HG03060 (cell line): ENCODE results near the gene ARHGAP26.

Experiments
- ATAC-seq: cut with Tn5 transposase; IDR thresholded peaks from one replicate; pipeline ENCODE4 v1.9.1; 2021; ENCODE audit warnings: low read depth, moderate number of reproducible peaks; ENCODE audit not compliant: unreplicated experiment

ARHGAP26 gene

GRCh38 chr5:143263272-143263810 is 493.2 kb downstream of the ARHGAP26 start:
- ATAC-seq = no peak

GRCh38 chr5:143265995-143266394 is 495.8 kb downstream of the ARHGAP26 start:
- no peak for ATAC-seq

GRCh38 chr5:143267186-143267585 is 497.0 kb downstream of the ARHGAP26 start:
- no peak for ATAC-seq

- no peak for ATAC-seq
Observed at GRCh38 chr5:143268388-143268787, 498.2 kb downstream of the ARHGAP26 start.

- ATAC-seq = no peak
Observed at GRCh38 chr5:143271431-143271830, 501.3 kb downstream of the ARHGAP26 start.

- no peak for ATAC-seq
Observed at GRCh38 chr5:143274952-143275351, 504.8 kb downstream of the ARHGAP26 start.

- no peak for ATAC-seq
Observed at GRCh38 chr5:143275512-143276363, 505.6 kb downstream of the ARHGAP26 start.

GRCh38 chr5:143277536-143277935 is 507.4 kb downstream of the ARHGAP26 start:
- no peak for ATAC-seq
